ENCODE measurements around the gene PPP1R9B.

PPP1R9B gene

GRCh38 chr17:50146230-50146926, 4.1 kb downstream of the PPP1R9B start:
- no peak for ATAC-seq
- TF ChIP-seq ESRRG (CRISPR knock-in tag; IDR thresholded peaks at IDR 0.05) (no peak), CSRNP3 (CRISPR knock-in tag; IDR thresholded peaks at IDR 0.05) (no peak), ZNF565 (CRISPR knock-in tag; conservative IDR thresholded peaks at IDR 0.05; ENCODE audit: low read depth) (no peak), ZFP30 (CRISPR knock-in tag; IDR thresholded peaks at IDR 0.05) (no peak), POU6F1 (CRISPR knock-in tag; IDR thresholded peaks at IDR 0.05; ENCODE audit: borderline replicate concordance, low read depth) (no peak), CSDC2 (CRISPR knock-in tag; IDR thresholded peaks at IDR 0.05) (no peak), ZNF8 (CRISPR knock-in tag; IDR thresholded peaks at IDR 0.05) (no peak), RARB (CRISPR knock-in tag; IDR thresholded peaks at IDR 0.05) (no peak), BACH2 (CRISPR knock-in tag; IDR thresholded peaks at IDR 0.05; ENCODE audit: borderline replicate concordance) (no peak), OSR1 (CRISPR knock-in tag; IDR thresholded peaks at IDR 0.05) (no peak), TOX (CRISPR knock-in tag; IDR thresholded peaks at IDR 0.05; ENCODE audit: borderline replicate concordance) (no peak)
- TF ChIP-seq, protein P1, sequence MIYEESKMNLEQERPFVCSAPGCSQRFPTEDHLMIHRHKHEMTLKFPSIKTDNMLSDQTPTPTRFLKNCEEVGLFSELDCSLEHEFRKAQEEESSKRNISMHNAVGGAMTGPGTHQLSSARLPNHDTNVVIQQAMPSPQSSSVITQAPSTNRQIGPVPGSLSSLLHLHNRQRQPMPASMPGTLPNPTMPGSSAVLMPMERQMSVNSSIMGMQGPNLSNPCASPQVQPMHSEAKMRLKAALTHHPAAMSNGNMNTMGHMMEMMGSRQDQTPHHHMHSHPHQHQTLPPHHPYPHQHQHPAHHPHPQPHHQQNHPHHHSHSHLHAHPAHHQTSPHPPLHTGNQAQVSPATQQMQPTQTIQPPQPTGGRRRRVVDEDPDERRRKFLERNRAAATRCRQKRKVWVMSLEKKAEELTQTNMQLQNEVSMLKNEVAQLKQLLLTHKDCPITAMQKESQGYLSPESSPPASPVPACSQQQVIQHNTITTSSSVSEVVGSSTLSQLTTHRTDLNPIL (CRISPR knock-in tag; IDR thresholded peaks at IDR 0.05; ENCODE audit: low read depth): no peak

- TF ChIP-seq RARB (CRISPR knock-in tag; IDR thresholded peaks at IDR 0.05) (no peak), OSR1 (CRISPR knock-in tag; IDR thresholded peaks at IDR 0.05) (no peak), ZNF565 (CRISPR knock-in tag; conservative IDR thresholded peaks at IDR 0.05; ENCODE audit: low read depth) (no peak), CSDC2 (CRISPR knock-in tag; IDR thresholded peaks at IDR 0.05) (no peak), PATZ1 (CRISPR knock-in tag; IDR thresholded peaks at IDR 0.05; ENCODE audit: borderline replicate concordance) (no peak), BACH2 (CRISPR knock-in tag; IDR thresholded peaks at IDR 0.05; ENCODE audit: borderline replicate concordance) (no peak), CSRNP3 (CRISPR knock-in tag; IDR thresholded peaks at IDR 0.05) (no peak), ARNTL (CRISPR knock-in tag; IDR thresholded peaks at IDR 0.05; ENCODE audit: borderline replicate concordance, low read depth) (no peak), TCF4 (CRISPR knock-in tag; IDR thresholded peaks at IDR 0.05; ENCODE audit: borderline replicate concordance) (no peak)
- no peak for ATAC-seq
These were observed 4.8 kb downstream of the PPP1R9B start for GRCh38 chr17:50145532-50146229.

- TF ChIP-seq TSHZ2 (CRISPR knock-in tag; IDR thresholded peaks at IDR 0.05) (no peak), BACH2 (CRISPR knock-in tag; IDR thresholded peaks at IDR 0.05; ENCODE audit: borderline replicate concordance) (no peak)
These were observed 5.5 kb downstream of the PPP1R9B start for GRCh38 chr17:50144845-50145531.

More at GRCh38 chr17:50144845-50145531, 5.5 kb downstream of the PPP1R9B start:
- ATAC-seq: no peak

Measured in SK-N-SH treated with all-trans-retinoic acid at 6 μM for 48 hours (cell line).